Measurements from ENCODE around the gene FAF1.
"Not testable (repeated sequence)": the region's sequence is repeated elsewhere in the genome, so short reads cannot be mapped to it uniquely, and the experiment has no call there.

Gene FAF1

DNA sequence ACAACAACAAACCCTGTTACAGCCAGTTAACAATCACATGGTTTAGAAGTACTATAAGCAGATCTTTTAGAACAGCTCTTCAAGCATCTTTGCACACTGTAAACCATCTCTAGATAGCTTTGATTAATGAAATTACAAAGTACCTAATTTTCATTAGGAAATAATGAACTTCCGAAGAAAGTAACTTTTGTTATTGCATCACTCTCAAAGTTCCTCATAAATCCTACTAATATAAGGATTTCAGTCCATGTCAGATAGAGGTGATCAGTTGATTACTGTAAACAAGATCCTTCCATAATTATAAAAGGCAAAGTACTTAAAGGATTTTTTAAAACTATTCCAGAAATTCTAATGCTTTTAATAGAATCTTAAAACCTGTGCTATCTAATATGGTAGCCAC is 58.2 kb downstream of the FAF1 start:
- no peak for DNase-seq

DNA sequence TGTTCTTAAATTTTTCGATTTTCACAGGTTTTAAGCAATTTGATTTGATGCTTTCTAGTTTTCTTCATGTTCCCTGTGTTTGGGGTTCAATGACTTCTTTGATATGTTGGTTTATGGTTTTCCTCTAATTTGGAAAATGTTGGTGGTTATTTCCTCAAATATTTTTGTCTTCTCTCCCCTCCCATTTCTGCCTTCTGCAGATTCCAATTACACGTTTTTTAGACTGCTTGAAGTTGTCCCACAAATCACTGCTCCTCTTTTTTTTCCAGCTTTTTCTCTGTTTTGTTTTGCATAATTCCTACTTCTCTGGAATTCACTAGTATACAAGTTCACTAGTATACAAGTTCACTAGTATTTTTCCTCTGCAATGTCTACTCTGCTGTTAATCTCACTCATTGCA is 61.3 kb downstream of the FAF1 start:
- no peak for DNase-seq

DNA sequence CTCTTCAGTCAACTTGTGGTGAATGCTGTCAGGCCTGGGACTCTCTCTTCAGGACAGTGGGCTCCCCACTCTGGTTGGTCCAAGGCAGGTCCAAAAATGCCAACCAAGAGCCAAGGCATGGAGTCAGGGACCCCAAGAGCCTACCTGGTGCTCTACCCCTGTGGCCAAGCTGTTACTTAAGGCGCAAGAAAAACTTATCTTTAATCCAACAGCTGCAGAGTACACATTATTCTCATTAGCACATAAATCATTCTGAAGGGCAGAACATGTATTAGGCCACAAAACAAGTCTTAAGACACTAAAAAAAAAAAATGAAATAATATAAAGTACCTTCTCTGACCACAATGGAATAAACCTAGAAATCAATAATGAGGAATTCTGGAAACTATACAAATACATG is 65.7 kb downstream of the FAF1 start:
- DNase-seq: no peak

GRCh38 chr1:50893466-50893865 is 66.6 kb downstream of the FAF1 start:
- no peak for DNase-seq

- not testable (repeated sequence) for DNase-seq
These were observed 72.5 kb downstream of the FAF1 start for GRCh38 chr1:50887555-50887954.

- no peak for DNase-seq
These were observed 79.7 kb downstream of the FAF1 start for GRCh38 chr1:50880373-50880772.

DNA sequence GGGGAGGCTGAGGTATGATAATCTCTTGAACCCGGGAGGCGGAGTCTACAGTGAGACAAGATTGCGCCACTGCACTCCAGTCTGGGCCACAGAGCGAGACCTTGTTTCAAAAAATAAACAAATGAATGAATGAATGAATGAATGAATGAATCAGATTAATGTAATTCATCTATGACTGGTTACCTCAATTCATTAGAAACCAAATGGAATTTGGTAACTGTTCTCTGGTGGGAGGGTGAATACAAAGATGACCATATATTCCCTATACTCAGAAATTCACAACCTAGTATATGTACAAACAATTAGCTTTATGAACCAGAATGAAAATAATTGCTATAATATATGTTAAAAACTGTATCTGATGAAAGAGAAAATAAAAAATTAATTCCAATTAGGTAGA is 80.9 kb downstream of the FAF1 start:
- no peak for DNase-seq

DNA sequence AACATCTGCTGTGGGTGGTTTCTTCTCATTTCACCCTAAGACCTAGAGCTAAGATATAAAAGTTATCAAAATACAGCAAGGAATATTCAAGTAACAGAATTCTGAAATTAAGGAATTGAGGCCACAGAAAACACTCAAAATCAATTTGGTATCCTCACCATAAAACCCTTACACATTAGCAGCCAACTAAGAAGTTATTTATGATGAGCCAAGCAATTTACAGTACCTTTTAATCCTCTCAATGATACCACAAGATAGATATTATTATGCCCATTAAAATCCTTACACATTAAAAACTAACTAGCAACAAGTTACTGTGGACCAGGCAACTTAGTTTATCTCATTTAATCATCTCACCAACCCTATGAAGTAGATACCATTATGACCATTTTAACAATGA is 81.6 kb downstream of the FAF1 start:
- DNase-seq: no peak

GRCh38 chr1:50877641-50878040 is 82.4 kb downstream of the FAF1 start:
- no peak for DNase-seq

DNA sequence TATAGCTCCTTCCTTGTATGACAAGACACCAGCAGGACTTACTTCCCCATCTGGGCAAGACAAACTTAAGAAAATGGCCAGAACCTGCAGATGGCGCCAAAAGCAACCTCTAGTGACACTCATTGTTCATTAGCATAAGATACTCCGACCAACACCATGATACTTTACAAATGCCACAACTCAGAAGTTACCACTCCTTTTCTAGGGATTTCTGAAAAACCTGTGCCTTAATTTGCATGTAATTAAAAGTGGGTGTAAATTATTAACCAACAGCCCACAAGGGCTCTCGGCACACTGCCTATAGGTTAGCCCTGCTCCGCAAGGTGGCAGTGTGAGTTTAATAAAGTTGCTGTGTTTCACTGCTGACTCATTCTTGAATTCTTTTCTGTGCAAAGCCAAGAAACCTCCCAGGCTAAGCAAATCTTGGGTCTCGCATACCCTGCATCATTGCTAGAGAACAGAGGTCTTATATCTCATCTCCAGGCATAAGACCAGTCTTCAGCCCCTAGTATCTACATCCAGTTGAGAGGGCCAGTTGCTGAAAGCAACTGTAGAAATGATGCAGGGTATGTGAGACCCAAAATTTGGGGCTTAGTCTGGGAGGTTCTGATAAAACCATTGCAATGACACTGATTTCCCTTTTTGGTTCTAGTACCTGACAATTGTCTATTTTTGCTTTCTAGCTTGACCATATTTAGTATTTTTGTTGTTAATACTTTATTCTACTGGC is 86.4 kb downstream of the FAF1 start:
- DNase-seq: no peak

GRCh38 chr1:50864845-50865244 is 95.2 kb downstream of the FAF1 start:
- DNase-seq: not testable (repeated sequence)

- no peak for DNase-seq
These were observed 98.3 kb downstream of the FAF1 start for GRCh38 chr1:50861772-50862171.

DNA sequence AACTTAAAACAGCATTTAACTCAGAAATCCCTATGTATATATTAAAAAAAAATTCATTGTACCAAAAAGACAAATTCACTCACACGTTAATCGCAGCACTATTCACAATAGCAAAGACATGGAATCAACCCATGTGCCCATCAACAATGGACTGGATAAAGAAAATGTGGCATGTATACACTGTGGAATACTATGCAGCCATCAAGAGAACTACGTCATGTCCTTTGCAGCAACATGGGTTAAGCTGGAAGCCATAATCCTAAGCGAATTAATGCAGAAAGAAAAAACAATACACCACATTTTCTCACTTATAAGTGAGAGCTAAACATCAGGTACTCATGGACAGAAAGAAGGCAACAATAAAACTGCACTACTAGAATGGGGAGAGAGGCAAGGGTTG is 99.4 kb downstream of the FAF1 start:
- no peak for DNase-seq

DNA sequence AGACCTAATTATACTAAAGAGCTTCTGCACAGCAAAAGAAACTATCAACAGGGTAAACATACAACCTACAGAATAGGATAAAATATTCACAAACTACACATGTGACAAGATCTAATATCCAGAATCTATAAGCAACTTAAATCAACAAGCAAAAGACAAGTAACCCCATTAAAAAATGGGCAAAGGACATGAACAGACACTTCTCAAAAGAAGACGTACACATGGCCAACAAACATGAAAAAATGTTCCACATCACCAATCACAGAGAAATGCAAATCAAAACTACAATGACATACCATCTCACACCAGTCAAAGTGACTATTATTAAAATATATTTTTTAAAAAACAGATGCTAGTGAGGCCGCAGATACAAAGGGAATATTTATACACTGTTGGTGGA is 99.8 kb downstream of the FAF1 start:
- DNase-seq: no peak

GRCh38 chr1:50859657-50860056 is 100.4 kb downstream of the FAF1 start:
- no peak for DNase-seq

DNA sequence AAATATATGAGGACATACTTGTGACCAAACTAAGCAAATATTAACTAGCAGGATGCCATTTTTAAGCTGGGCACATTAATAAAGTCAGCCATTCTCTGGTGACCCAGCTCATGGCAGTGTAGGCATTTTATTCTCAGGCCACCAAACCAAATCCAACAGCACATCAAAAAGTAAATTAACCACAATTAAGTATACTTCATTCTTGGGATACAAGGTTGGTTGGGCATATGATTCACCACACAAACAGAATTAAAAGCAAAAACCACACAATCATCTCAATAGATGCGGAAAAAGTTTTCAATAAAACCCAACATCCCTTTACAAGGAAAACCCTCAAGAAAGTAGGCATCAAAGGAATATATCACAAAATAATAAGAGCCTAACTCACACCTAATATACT is 101.3 kb downstream of the FAF1 start:
- no peak for DNase-seq

DNA sequence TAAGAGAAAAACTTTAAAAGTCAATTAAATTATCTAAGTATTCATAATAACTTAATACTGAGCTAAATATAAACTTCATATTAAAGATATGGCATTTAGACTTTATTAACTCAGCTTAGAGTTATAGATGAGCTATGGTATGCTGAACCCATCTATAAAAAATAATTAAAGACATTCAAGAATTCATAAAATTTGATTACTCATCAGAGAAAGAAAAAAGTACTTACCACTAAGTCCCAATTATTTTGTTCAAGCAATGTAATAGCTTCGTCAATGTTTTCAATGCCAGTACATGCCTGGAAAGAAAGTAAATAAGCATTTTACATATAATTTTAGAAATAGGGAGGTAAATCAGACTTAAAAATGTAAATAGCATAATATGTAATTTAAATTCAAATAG is 102.4 kb downstream of the FAF1 start:
- no peak for DNase-seq

- DNase-seq: no peak
These were observed 106.7 kb downstream of the FAF1 start for GRCh38 chr1:50853325-50853724.

GRCh38 chr1:50852889-50853288 is 107.2 kb downstream of the FAF1 start:
- no peak for DNase-seq

DNA sequence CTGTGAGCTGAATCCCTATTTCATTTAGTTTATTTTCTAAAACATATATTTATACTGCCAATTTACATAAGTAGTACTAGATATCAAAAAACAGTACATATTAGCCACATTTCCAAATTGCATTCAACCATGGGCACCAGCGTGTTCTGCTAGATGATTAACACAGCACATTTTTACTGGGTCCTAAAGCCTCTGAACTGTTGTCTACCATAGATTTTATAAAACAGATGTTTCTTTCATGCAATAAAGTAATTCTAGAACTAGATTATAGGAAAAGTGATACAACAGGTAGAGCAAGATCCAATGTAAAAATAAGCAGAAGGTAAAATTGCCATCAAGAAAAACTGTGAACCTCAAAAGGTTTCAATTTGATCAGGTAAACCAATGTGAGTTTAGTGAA is 108.6 kb downstream of the FAF1 start:
- no peak for DNase-seq

- DNase-seq: no peak
These were observed 109.0 kb downstream of the FAF1 start for GRCh38 chr1:50851034-50851433.

DNA sequence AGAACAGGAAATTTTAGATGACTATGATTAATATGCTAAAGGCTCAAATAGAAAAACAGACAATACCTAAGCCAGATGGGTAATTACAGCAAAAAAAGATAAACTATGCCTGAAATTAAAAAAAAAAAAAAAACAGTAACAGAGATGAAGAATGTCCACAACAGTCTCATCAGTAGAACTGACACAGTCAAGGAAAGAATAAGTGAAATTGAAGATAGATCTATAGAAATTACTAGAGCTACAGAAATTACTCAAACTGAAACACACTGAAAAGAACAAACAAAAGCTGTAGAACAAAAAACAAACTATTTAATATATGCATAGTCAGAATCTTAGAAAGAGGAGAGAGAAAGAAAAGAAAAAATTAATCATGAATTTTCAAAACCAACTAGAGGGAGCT is 112.8 kb downstream of the FAF1 start:
- DNase-seq: no peak

- no peak for DNase-seq
These were observed 113.7 kb downstream of the FAF1 start for GRCh38 chr1:50846224-50846839.

DNA sequence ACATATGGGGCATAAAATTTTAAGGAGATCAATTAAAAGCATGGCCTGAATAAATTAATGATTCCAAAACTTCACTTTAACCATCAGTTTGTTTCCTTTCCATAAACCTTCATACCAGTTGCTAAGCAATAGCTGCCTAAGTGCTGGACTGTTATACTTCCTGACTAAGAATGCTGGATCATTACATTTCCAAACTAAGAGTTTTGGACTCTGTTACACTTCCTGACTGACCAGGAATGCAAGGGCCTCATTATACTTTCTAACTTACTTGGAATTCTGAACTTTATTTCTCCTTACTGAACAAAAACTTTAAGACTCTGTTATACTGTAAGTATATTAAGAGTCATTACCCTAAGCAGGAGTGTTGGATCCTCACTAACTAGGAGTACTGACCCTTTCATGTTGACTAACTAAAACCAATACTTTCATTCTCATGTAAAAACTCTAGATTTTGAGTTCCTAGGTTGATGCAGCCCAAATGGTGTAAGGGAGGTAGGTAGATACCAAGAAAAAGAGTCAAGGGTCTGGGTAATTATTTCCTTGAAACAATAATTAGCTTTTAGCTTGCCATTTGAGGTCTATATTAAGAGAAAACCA is 118.2 kb downstream of the FAF1 start:
- DNase-seq: no peak

GRCh38 chr1:50836117-50836516 is 124.0 kb downstream of the FAF1 start:
- DNase-seq: no peak
